Stimulated activated CD8-positive, alpha-beta memory T cell treated with anti-CD3 and anti-CD28 coated beads, Interleukin-7, amount 100 ng/mL, for 1 hour (primary cell): ENCODE data around the gene TNNT3.
"Not testable (repeated sequence)": the region's sequence is repeated elsewhere in the genome, so short reads cannot be mapped to it uniquely, and the experiment has no call there.

ENCODE experiments used
- DNase-seq, 2 donors: peaks; one replicate each; pipeline ENCODE4 v3.0.0-alpha.2; 2020; ENCODE audit warnings: low read depth in 2 of 2

The TNNT3 gene

DNA sequence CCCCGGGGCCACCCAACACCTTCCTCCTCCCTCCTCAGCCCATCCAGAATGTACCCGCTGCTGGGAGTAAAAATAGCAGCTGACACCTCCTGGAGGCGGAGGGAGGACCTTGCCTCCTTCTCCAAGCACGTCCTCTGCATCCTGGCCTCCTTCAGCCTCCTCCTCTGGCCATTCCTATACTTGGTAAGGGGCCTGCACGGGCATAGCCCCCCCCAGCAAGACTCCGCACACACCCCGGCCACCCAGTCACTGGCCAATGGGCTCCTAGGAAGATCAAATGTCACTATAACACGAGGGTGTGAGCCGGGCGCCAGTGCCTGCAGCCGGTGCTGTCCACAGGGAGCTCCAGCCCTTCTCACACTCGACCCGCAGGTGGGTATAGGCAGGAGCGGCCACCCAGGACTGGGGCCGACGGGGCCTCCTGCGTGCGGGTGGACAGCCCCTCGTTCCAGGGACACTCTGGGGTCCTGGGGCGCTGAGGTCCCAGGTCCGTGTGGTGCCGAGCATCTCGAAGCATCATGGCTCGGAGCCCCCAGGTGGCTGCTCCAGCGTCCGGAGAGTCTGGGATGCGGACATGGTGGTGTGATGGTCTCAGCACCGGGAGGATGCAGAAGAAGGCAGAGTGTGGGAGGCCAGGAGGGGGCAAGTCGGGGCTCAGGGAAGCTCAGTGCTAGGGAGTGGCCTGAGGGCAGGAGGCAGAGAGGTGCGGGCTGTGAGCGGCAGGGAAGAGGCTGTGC, at the start of gene TNNT3:
TSS of gene TNNT3 (plus strand) at position 313 of the 737 bp plus-strand sequence. CDS start 3,172 bp downstream, outside the sequence.
- no peak for DNase-seq

- DNase-seq = no peak
Observed at GRCh38 chr11:1870326-1870696, 49.2 kb upstream of the TNNT3 start.

DNA sequence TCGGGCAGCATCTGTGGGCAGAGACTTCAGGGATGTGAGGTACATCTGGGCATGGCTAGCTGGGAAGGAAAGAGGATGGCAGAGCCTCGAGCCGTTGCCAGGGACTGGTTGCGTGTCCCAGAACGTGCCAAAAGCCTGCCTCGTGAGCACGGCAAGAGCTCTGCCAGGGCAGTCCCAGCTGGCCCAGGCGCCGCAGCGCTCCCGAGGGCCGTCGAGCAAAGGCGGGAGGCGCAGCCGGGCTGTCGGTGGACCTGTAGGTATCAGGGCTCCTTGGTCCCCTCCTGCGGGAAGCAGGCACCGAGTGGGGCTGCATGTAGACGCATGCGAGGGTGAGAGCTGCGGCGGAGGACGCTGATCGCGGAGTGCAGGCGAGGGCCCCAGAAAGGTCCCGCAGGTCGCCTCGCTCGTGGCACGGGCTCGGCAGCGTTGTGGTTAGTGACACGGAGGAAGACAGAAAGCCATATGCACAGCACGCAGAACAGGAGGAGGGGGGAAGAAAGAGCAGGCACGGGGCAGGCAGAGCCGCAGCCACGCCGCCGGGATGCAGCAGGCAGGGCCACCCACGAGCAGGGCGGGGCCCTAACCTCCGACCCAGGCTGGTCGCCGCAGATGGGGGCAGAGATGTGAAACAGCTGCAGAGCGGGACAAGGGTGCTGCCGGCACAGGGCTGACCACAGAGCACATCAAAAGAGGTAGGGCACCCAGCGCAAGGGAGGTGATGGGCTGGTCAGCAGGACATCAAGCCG, 48.6 kb upstream of the TNNT3 start:
- no peak for DNase-seq

- no peak for DNase-seq
Observed at GRCh38 chr11:1871531-1871930, 48.0 kb upstream of the TNNT3 start.

- no peak for DNase-seq
Observed at GRCh38 chr11:1872267-1872985, 47.1 kb upstream of the TNNT3 start.

DNA sequence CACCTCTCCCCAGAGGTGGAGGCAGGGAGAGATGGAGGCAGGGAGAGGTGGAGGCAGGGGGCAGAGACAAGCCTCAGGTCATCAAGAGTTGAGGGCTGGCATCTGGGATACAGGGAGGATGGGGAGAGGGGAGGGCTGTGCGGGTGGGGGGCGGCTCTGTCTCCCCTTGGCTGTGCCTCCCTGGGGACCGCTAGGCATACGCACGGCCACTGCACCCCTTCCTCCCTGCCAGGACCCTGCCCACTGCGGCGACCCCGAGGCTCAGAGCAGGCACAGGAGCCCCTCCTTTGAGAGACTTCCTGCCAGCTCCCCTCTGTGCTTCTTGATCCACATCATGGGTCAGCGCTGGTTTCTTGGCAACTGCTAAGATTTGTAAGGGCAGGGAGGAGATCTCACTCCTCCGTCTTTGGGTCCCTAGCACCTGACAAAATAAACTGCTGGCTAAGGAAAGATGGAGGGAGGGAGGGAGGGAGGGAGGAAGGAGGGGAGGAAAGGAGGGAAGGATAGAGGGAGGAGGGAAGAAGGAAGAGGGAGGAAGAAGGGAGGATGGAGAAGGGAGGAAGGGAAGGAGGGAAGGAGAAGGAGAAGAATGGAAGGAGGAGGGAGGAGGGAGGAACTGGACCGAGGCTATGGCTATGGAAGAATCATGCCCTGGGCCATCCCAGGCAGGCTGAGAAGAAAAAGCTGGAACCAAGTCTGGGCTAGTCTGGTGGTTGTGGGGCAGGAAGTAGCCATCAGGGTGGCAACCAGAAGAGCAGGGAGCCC, 46.3 kb upstream of the TNNT3 start:
- no peak for DNase-seq

- DNase-seq = not testable (repeated sequence)
Observed at GRCh38 chr11:1873813-1874150, 45.7 kb upstream of the TNNT3 start.

- DNase-seq = not testable (repeated sequence)
Observed at GRCh38 chr11:1874441-1875092, 44.9 kb upstream of the TNNT3 start.

DNA sequence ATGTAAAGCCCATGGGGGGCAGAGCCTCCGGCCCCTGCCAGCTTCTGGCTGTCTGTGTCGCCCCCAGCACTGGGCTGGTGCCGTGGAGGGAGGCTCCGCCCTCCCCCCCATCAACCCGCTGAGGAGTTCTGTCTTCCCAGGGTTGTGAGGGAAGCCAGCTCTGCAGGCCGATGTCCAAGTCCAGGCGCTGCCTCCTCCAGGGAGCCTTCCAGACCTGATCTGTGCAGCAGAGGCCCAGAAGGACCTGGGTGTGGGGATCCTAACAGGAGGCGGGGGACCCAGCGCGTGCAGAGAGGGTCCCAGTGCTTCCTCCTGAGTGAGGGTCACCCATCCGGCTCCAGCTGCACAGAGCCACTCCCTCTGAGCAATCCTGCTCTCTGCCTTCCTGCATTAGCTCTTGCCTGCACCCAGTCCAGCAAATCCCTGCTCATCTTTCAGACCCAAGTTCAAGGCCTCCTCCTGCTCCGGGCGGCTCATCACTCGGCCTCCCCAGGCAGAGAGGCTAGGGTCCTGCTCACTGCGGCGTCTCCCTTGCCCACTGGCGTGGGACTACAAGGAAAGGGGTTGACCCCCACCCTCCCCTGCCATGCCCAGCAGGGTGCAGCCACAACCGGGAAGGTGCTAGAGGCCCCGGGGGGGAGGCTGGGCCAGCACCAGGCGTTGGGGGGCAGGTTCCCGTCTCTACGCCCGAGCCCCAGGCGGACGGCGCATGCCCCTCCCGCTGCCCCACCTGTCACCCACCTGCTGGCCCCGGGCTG, 44.2 kb upstream of the TNNT3 start:
- no peak for DNase-seq

- not testable (repeated sequence) for DNase-seq
Observed at GRCh38 chr11:1875851-1876301, 43.6 kb upstream of the TNNT3 start.

- no peak for DNase-seq
Observed at GRCh38 chr11:1876361-1877063, 43.0 kb upstream of the TNNT3 start.

DNA sequence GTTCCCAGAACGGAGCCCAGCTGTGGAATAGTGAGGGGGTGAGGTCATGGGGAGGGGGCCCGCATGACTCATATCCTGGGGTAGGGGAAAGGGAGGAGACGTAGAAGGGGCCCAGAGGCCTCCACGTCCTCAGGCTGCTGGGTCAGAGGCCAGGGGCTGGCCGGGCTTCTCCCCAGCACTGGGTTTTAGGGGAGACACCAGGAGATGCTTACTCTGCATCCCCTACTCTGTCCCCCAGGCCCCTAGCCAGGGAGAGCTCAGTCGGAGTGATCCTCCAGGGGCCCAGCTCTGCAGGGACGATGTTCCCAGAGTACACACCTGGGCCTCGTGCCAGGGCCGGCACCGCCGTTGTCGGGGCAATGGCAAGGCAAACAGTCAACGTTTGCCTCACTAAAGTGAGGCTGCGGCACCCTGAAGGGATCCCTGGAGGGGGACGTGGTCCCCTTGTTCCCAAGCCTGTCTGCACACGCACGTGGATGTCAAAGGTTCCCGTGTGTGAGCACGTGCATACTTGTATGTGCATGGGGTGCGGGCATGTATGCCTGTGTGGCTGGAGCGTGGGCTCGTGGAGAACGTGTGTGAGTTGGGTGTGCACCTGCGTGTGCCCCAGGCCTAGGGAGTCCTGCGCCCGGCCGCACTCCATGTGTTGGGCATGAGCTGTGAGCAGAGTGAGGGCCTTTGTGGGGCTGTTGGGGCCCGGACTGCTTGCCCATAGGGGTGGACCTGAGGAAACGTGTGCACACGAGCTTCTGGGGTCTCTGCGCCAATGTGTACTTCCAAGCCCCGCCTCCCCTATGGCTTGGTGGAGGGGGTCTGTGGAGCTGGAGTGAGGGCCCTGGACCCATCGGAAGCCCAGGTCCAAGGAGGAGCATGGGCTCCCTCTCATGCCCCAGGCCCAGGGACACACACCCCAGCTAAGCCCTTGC, 42.0 kb upstream of the TNNT3 start:
- no peak for DNase-seq

DNA sequence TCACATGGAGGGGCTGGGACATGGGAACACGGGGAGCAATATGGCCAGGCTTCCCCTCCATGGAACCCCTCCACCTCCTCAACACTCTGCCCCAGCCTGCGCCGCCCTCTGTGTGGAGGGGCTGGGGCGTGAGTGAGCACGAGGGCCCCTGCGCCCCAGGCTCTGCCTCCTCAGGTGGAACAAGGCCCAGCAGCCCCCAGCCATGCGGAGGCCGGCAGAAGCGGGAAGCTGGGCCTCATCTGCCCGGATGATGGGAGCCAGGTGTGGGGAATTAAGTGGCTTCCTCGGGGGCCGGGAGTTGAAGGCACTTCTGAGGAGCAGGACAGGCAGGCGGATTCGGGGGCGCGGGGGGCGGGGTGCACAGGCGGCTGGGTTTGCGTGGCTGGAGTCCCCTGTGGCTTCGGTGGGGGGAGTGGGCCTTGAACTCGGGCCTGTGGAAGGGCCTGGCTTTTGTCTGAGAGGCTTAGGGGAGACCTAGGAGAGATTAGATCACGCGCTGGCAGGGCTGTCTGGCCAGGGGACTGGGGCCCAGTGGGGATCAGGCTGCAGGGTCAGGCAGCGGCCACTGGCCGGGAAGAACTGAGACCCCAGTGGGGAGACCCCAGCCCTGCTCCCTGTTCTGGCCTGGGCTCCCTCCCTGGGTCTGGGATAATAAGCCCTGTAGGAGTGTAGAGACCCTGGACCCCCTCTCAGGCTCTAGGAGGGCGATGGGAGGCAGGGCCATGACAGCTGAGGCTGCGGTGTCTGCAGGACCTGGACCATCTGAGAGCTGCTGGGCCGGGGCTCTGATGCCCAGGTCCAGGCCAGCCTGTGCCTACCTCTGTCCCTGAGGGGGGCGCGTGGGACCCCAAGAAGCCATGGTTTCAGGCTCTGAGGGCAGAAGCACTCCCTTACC, 41.1 kb upstream of the TNNT3 start:
- no peak for DNase-seq

GRCh38 chr11:1879342-1879940, 40.1 kb upstream of the TNNT3 start:
- no peak for DNase-seq

DNA sequence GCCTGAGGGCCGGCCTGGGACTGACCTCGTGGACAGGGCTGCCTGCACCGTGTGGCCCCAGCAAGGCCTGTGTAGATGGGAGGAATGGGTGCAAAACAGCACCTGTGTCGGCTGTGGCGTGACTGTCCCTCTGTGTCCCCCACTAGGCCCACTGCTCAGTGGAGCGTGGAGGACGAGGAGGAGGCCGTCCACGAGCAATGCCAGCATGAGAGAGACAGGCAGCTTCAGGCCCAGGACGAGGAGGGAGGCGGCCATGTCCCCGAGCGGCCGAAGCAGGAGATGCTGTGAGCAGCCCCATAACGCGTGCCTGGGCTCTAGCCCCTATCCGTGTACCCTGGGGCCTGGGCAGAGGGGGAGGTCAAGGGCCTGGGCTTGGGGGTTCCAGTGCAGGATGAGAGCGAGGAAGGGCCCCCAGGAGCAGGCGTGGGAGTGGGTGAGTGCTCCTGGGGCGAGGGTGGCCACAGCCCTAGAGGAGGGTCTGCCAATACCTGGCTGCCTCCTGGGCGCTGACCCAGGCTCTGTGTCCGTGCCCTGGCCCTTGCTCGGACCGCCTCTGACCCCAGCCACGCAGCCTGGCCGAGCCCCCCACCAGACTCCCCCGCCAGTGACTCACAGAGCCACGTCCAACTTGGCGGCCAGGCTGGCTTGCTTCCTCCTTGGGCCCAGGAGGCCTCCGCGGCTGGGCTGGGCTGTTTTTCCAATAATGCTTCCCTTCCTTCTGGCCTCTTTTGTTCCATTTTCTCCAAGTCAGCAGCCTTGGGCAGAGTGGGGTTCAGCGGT, 39.4 kb upstream of the TNNT3 start:
- no peak for DNase-seq

DNA sequence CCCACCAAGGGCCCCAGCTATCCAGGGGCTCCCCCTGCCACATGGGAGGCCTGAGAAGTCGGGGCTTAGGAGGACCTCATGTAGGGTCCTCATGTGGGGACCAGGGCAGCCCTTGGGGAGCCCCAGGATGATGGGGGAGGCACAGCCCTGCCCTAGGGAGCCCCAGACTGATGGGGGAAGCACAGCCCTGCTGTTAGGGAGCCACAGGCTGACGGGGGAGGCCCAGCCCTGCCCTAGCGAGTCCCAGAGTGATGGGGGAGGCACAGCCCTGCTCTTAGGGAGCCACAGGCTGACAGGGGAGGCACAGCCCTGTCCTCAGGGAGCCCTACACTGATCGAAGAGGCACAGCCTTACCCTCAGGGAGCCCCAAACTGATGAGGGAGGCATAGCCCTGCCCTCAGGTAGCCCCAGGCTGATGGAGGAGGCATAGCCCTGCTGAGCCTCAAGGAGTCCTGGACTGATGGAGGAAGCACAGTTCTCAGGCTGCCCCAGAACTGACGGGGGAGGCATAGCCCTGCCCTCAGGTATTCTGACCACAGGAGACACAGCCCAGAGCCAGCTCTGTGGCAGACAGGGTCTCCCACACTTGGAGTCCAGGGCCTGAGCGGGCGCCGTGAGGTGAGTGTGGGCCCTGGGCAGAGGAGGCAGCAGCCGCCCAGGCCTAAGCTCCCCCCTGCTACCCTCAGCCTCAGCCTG, 38.6 kb upstream of the TNNT3 start:
- no peak for DNase-seq
